Left lung (tissue), 10 donors: ENCODE measurements around the gene KCNMB4. TPM values are rescaled to one million over a fixed set of nuclear protein-coding genes. Genes with fewer than 3 reads are reported as not detected.

Source experiments
- ATAC-seq: fragments of 200-7000 bp; cut with Tn5 transposase; one replicate; pipeline ENCODE4 v1.9.1; 2020; ENCODE audit warnings: moderate library complexity
- DNase-seq, 4 donors: peaks; one replicate each; pipeline ENCODE4 v3.0.0-alpha.2; 2013 to 2020
- H3K27ac ChIP-seq, 2 donors: fragments of 200-600 bp; sonication (generic) in 1 of 2; one replicate each; pipeline versions ENCODE4 v1.5.0 to v1.8.0; 2020 to 2021
- H3K27me3 ChIP-seq, 2 donors: fragments of 200-600 bp; sonication (generic) in 1 of 2; one replicate each; pipeline versions ENCODE4 v1.5.0 to v1.8.0; 2020 to 2021
- H3K36me3 ChIP-seq, 2 donors: fragments of 200-600 bp; sonication (generic) in 1 of 2; one replicate each; pipeline versions ENCODE4 v1.5.0 to v1.8.0; 2020 to 2021
- H3K4me1 ChIP-seq, 2 donors: fragments of 200-600 bp; one replicate each; pipeline ENCODE4 v1.8.0; 2021
- H3K4me3 ChIP-seq, 2 donors: fragments of 200-600 bp; sonication (generic) in 1 of 2; one replicate each; pipeline versions ENCODE4 v1.5.0 to v1.8.0; 2020 to 2021; ENCODE audit warnings: mild to moderate bottlenecking in 1 of 2
- H3K9me3 ChIP-seq, 2 donors: fragments of 200-600 bp; sonication (generic) in 1 of 2; one replicate each; pipeline versions ENCODE4 v1.5.0 to v1.8.0; 2020 to 2021
- CTCF ChIP-seq, 2 donors: fragments of 200-600 bp; sonication (generic) in 1 of 2; IDR thresholded peaks; one replicate each; pipeline versions ENCODE4 v1.5.0 to v1.8.0; 2021; ENCODE audit warnings: antibody characterized with exemption in 2 of 2
- intact Hi-C, 2 donors: fragments of 100-400 bp; cut with DNase I; formaldehyde crosslinking; loops; one replicate each; pipeline versions ENCODE4 v1.11.2 to v1.14.2; 2022
- polyA plus RNA-seq, 6 donors: library from polyadenylated mRNA; unstranded; fragments of 120-200 nt; gene quantifications; one replicate each; pipeline ENCODE4 v1.2.1, GENCODE V29; 2013; ENCODE audit not compliant: insufficient read length in 6 of 6
- total RNA-seq, 2 donors: library from RNA; stranded (reverse); fragmentation: NEBNext Ultra II Directional; extraction: Animal tissue kit (Norgen Biotek cat#: 25700); gene quantifications; one replicate each; pipeline ENCODE4 v1.2.1, GENCODE V29; 2021
- donor health status: DM: no; HTN: yes; CAD: no.
- donor health status: DM: no; HTN: no; CAD: no.

The KCNMB4 gene
- total and polyA plus RNA-seq, 8 donors = 3.9 to 24.7 (median 20.7) TPM

DNA sequence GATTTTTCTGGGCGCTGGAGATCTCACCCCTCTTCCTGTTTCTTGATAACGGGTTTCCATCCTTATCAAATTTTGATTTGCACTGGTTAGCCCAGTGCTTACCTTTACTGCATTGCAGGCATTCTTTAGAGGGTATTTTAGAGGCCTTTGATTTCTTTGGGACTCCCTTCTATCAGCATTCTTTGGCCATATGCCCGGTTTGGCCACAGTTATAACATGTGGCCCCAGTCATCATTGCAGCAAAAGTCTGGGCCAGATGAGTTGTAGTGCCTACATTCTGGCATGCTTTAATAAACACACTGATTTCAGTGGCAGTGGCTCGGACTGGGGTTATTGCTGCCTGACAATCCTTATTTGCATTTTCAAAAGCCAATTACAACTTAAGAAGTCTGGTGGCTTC lies 82.3 kb downstream of the KCNMB4 start:
- DNase-seq (no peak), ATAC-seq (no peak)
- TF ChIP-seq CTCF (IDR thresholded peaks at IDR 0.05) = no peak
- no peaks in the 10 kb centered on the region for H3K4me1 ChIP-seq
- no peaks in the 10 kb centered on the region for H3K36me3 ChIP-seq
- intact Hi-C loops = no loop called here
- H3K9me3 ChIP-seq = peaks cover 0 to 29% of the 10 kb centered on the region in 2 donors
- H3K27me3 ChIP-seq = no peaks in the 10 kb centered on the region
- H3K4me3 ChIP-seq = no peak overlapping the region
- no peak overlapping the region for H3K27ac ChIP-seq

- H3K4me1 ChIP-seq = no peaks in the 10 kb centered on the region
- no peak overlapping the region for H3K4me3 ChIP-seq
- H3K27ac ChIP-seq = no peak overlapping the region
- ATAC-seq = no peak
- H3K27me3 ChIP-seq = no peaks in the 10 kb centered on the region
- no peak for DNase-seq
- no peak for TF ChIP-seq CTCF (IDR thresholded peaks at IDR 0.05)
- no peaks in the 10 kb centered on the region for H3K36me3 ChIP-seq
- H3K9me3 ChIP-seq = peaks cover 0 to 30% of the 10 kb centered on the region in 2 donors
- intact Hi-C loops = no loop called here
Observed at GRCh38 chr12:70449074-70449752, 83.1 kb downstream of the KCNMB4 start.

DNA sequence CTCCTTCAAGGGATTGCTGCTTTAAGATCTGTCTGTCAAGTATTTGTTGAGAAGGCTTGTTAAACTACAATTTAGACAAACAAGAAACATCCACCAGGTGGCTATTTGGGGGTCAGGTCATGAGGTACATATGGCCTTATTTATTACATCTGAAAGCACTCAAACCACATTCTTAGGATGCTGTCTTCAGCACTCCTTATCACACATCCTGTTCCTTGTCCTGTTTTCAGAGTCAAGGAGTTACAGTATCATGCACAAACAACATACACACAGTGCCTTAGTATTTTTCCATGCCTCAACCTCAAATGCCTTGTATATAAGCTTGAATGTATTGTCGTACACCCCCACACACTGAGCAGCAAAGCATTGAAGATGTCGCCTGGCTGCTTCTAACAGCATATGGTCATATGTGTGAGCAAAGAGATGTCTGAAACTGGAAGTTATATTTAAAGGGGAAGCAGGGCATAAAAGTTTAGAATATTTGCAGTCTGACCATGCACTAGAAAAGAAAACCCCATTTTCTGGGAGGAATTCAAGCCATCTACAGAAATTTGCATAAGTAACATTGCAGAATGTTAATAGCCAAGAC lies 83.8 kb downstream of the KCNMB4 start:
- no peaks in the 10 kb centered on the region for H3K36me3 ChIP-seq
- no peak for ATAC-seq
- no peaks in the 10 kb centered on the region for H3K4me1 ChIP-seq
- no peak overlapping the region for H3K4me3 ChIP-seq
- no peak for TF ChIP-seq CTCF (IDR thresholded peaks at IDR 0.05)
- peaks cover 0 to 36% of the 10 kb centered on the region in 2 donors for H3K9me3 ChIP-seq
- DNase-seq = no peak
- H3K27me3 ChIP-seq = no peaks in the 10 kb centered on the region
- H3K27ac ChIP-seq = no peak overlapping the region
- intact Hi-C loops = no loop called here

GRCh38 chr12:70451528-70451927 lies 85.4 kb downstream of the KCNMB4 start:
- no peak for ATAC-seq

More at GRCh38 chr12:70451528-70451927, 85.4 kb downstream of the KCNMB4 start:
- no peak overlapping the region for H3K4me3 ChIP-seq
- H3K27me3 ChIP-seq = no peaks in the 10 kb centered on the region
- intact Hi-C loops = no loop called here
- no peak overlapping the region for H3K27ac ChIP-seq
- no peaks in the 10 kb centered on the region for H3K4me1 ChIP-seq
- no peak for DNase-seq
- no peaks in the 10 kb centered on the region for H3K36me3 ChIP-seq
- H3K9me3 ChIP-seq = peaks cover 0 to 37% of the 10 kb centered on the region in 2 donors
- no peak for TF ChIP-seq CTCF (IDR thresholded peaks at IDR 0.05)
